Thyroid gland (tissue), 4 donors: Measurements from ENCODE around the gene DAB2IP.

Experiments
- CTCF ChIP-seq, 6 experiments: fragments of 200-600 bp in 3 of 6; fragments of 450-650 bp in 3 of 6; sonication (generic) in 3 of 6; IDR thresholded peaks; one replicate each; pipeline ENCODE4 v1.5.1; 2016 to 2019; ENCODE audit warnings: antibody characterized with exemption in 6 of 6, mild to moderate bottlenecking in 2 of 6, inconsistent platforms in 1 of 6, moderate library complexity in 1 of 6
- POLR2A ChIP-seq, 2 donors: fragments of 450-650 bp; IDR thresholded peaks; one replicate each; pipeline ENCODE4 v1.6.1; 2017; ENCODE audit warnings: antibody characterized with exemption in 2 of 2, mild to moderate bottlenecking in 2 of 2, moderate library complexity in 1 of 2

GRCh38 chr9:121752929-121753328, 101.5 kb downstream of the DAB2IP start:
- TF ChIP-seq CTCF (IDR thresholded peaks at IDR 0.05) (no peak), POLR2A (IDR thresholded peaks at IDR 0.05) (no peak)
